Heart left ventricle (tissue), 16 donors: ENCODE data around the gene GLB1L2. TPM values are rescaled to one million over a fixed set of nuclear protein-coding genes. Genes with fewer than 3 reads are reported as not detected.

ENCODE experiments used
- ATAC-seq, 4 donors: fragments of 200-7000 bp; cut with Tn5 transposase; one replicate each; pipeline ENCODE4 v1.9.1; 2020 to 2022; ENCODE audit warnings: moderate library complexity in 4 of 4, mild to moderate bottlenecking in 3 of 4, moderate number of reproducible peaks in 1 of 4
- DNase-seq, 5 donors: peaks; one replicate each; pipeline ENCODE4 v3.0.0-alpha.2; 2020
- H3K27ac ChIP-seq, 12 donors: fragments of 200-600 bp; sonication (generic) in 4 of 12; one replicate each; pipeline versions ENCODE4 v1.5.0 to v1.8.0; 2016 to 2022; ENCODE audit warnings: mild to moderate bottlenecking in 2 of 12
- H3K27me3 ChIP-seq, 9 donors: fragments of 200-600 bp; sonication (generic) in 2 of 9; one replicate each; pipeline versions ENCODE4 v1.5.1 to v1.8.0; 2016 to 2022; ENCODE audit warnings: mild to moderate bottlenecking in 3 of 9
- H3K36me3 ChIP-seq, 9 donors: fragments of 200-600 bp; sonication (generic) in 2 of 9; one replicate each; pipeline versions ENCODE4 v1.5.0 to v1.8.0; 2018 to 2022; ENCODE audit warnings: mild to moderate bottlenecking in 2 of 9
- H3K4me1 ChIP-seq, 12 donors: fragments of 200-600 bp; sonication (generic) in 4 of 12; one replicate each; pipeline versions ENCODE4 v1.5.0 to v1.8.0; 2016 to 2022; ENCODE audit warnings: mild to moderate bottlenecking in 3 of 12
- H3K4me3 ChIP-seq, 12 donors: fragments of 200-600 bp; sonication (generic) in 4 of 12; one replicate each; pipeline versions ENCODE4 v1.5.0 to v1.8.0; 2017 to 2022; ENCODE audit warnings: mild to moderate bottlenecking in 9 of 12, moderate library complexity in 4 of 12
- H3K9me3 ChIP-seq, 12 donors: fragments of 200-600 bp; sonication (generic) in 4 of 12; one replicate each; pipeline versions ENCODE4 v1.5.0 to v1.8.0; 2016 to 2022; ENCODE audit warnings: mild to moderate bottlenecking in 1 of 12
- CTCF ChIP-seq, 12 donors: fragments of 200-600 bp; sonication (generic) in 4 of 12; IDR thresholded peaks; one replicate each; pipeline versions ENCODE4 v1.5.0 to v1.8.0; 2018 to 2022; ENCODE audit warnings: antibody characterized with exemption in 12 of 12, mild to moderate bottlenecking in 5 of 12
- POLR2A ChIP-seq, 2 donors: fragments of 450-650 bp; IDR thresholded peaks; one replicate each; pipeline ENCODE4 v1.6.1; 2017; ENCODE audit warnings: antibody characterized with exemption in 2 of 2, mild to moderate bottlenecking in 2 of 2, moderate library complexity in 2 of 2
- WGBS, 4 donors: extraction: QIAGEN DNeasy Blood & Tissue Kit in 2 of 4; methylation state at CpG; one replicate each; pipeline versions ENCODE4 v1.1.5 to v1.1.7; 2013 to 2018; 5-methylcytosine and 5-hydroxymethylcytosine counted together
- intact Hi-C, 10 donors: fragments of 100-400 bp; cut with DNase I; formaldehyde crosslinking; loops; one replicate each; pipeline versions ENCODE4 v1.11.1 to v1.14.2; 2022
- polyA plus RNA-seq, 2 donors: library from polyadenylated mRNA; stranded (reverse); fragments of 200-250 nt; gene quantifications; one replicate each; pipeline ENCODE4 v1.2.3, GENCODE V29; 2013
- total RNA-seq, 9 donors: library from RNA; depleted of rRNA in 2 of 9; stranded (reverse); fragments of >200 nt in 2 of 9; fragmentation: NEBNext Ultra II Directional in 3 of 9; extraction: Animal tissue kit (Norgen Biotek cat#: 25700) in 3 of 9; gene quantifications; one replicate each; pipeline versions ENCODE4 v1.1.0 to v1.2.4, GENCODE V29; 2016 to 2023
- donor health status: ischemic (EF 13 %, LVEDD 7.1; RV severe dilation, severe dysfunction).
- donor health status: healthy with polysubstance abuse.
- donor health status: DM: no; HTN: yes; CAD: no.
- donor health status: DM: no; HTN: no; CAD: no.
- donor health status: ischemic (EF 25% LVEDD 6.9; RV normal size, moderate dysfunction).
- donor health status: ischemic (EF 25% LVEDD 5.7; RV mildly dilated, moderate dysfunction).
- donor health status: healthy.
- donor health status: DM: yes; HTN: yes; CAD: no.
- donor health status: ischemic (EF 35%, LVEDD 5.7; RV mildly dilated, moderate dysfunction).
- donor health status: nonischemic (EF 11% LVEDD 7.7; RV severe dilation, severe dysfunction).
- donor health status: DM: yes; HTN: yes; CAD: no.
- donor health status: PGD.
- donor health status: ischemic (EF 29% LVEDD 5.4; RV normal size, mild dysfunction).
- donor health status: nonischemic (EF 23%, LVEDD 6.1; RV moderate dilation, normal function).

The GLB1L2 gene
- total and polyA plus RNA-seq, 11 donors, result 0.15 to 1.3 (median 0.37) TPM; not detected in 2

- no peak overlapping the region for H3K4me3 ChIP-seq
- H3K27ac ChIP-seq, result no peak overlapping the region
- intact Hi-C loops, result no loop called here
- no peaks in the 10 kb centered on the region for H3K9me3 ChIP-seq
- H3K27me3 ChIP-seq, result peaks cover 6 to 77% (median 34%) of the 10 kb centered on the region in 9 donors
- WGBS, 4 donors, result 72 to 75% (median 74%) methylated on average over 10 of the region's 10 CpGs
- TF ChIP-seq CTCF (IDR thresholded peaks at IDR 0.05) (no peak), POLR2A (IDR thresholded peaks at IDR 0.05) (no peak)
- H3K36me3 ChIP-seq, result no peaks in the 10 kb centered on the region
- ATAC-seq (no peak), DNase-seq (no peak)
- peaks cover 0 to 19% (median 0%) of the 10 kb centered on the region in 12 donors for H3K4me1 ChIP-seq
Measured at GRCh38 chr11:134416726-134417125, 84.9 kb downstream of the GLB1L2 start.

- Histone ChIP-seq H3K36me3 (no peaks in the 10 kb centered on the region), H3K27me3 (peaks cover 0 to 76% (median 24%) of the 10 kb centered on the region in 9 donors), H3K9me3 (no peaks in the 10 kb centered on the region), H3K4me3 (no peak overlapping the region), H3K27ac (no peak overlapping the region), H3K4me1 (peaks cover 0 to 8% (median 0%) of the 10 kb centered on the region in 12 donors)
- WGBS, 4 donors, result 42 to 48% (median 46%) methylated on average over 14 of the region's 14 CpGs
- ATAC-seq (no peak), DNase-seq (no peak)
- intact Hi-C loops, result no loop called here
- TF ChIP-seq POLR2A (IDR thresholded peaks at IDR 0.05) (no peak), CTCF (IDR thresholded peaks at IDR 0.05) (no peak)
Measured at GRCh38 chr11:134417871-134418840, 86.4 kb downstream of the GLB1L2 start.

- ATAC-seq (no peak), DNase-seq (no peak)
- Histone ChIP-seq H3K27ac (no peak overlapping the region), H3K36me3 (no peaks in the 10 kb centered on the region), H3K27me3 (peaks cover 0 to 35% (median 4%) of the 10 kb centered on the region in 9 donors), H3K4me1 (no peaks in the 10 kb centered on the region), H3K4me3 (no peak overlapping the region), H3K9me3 (no peaks in the 10 kb centered on the region)
- intact Hi-C loops, result no loop called here
- TF ChIP-seq CTCF (IDR thresholded peaks at IDR 0.05) (no peak), POLR2A (IDR thresholded peaks at IDR 0.05) (no peak)
- WGBS, 4 donors, result 63 to 77% (median 69%) methylated on average over 10 of the region's 10 CpGs
Measured at GRCh38 chr11:134423106-134423505, 91.3 kb downstream of the GLB1L2 start.

- intact Hi-C loops, result no loop called here
- WGBS, 4 donors, result 64 to 67% (median 65%) methylated on average over 2 of the region's 2 CpGs
- ATAC-seq, result no peak
Measured at GRCh38 chr11:134425413-134425812, 93.6 kb downstream of the GLB1L2 start.

More at GRCh38 chr11:134425413-134425812, 93.6 kb downstream of the GLB1L2 start:
- H3K9me3 ChIP-seq, result no peaks in the 10 kb centered on the region
- no peak for DNase-seq
- peaks cover 0 to 40% (median 5%) of the 10 kb centered on the region in 9 donors for H3K27me3 ChIP-seq
- no peak for TF ChIP-seq CTCF (IDR thresholded peaks at IDR 0.05)
- no peak for TF ChIP-seq POLR2A (IDR thresholded peaks at IDR 0.05)
- no peaks in the 10 kb centered on the region for H3K36me3 ChIP-seq
- no peaks in the 10 kb centered on the region for H3K4me1 ChIP-seq
- no peak overlapping the region for H3K27ac ChIP-seq
- H3K4me3 ChIP-seq, result no peak overlapping the region
